Myometrial cell (primary cell): ENCODE measurements around the gene ASPM. TPM values are rescaled to one million over a fixed set of nuclear protein-coding genes. Genes with fewer than 3 reads are reported as not detected.

ENCODE experiments used
- total RNA-seq: library from RNA; depleted of rRNA; stranded (reverse); fragments of >200 nt; gene quantifications from 2 replicates; pipeline ENCODE4 v1.2.3, GENCODE V29; 2015

Gene ASPM
- 30.3 and 46.1 TPM in 2 replicates for total RNA-seq

DNA sequence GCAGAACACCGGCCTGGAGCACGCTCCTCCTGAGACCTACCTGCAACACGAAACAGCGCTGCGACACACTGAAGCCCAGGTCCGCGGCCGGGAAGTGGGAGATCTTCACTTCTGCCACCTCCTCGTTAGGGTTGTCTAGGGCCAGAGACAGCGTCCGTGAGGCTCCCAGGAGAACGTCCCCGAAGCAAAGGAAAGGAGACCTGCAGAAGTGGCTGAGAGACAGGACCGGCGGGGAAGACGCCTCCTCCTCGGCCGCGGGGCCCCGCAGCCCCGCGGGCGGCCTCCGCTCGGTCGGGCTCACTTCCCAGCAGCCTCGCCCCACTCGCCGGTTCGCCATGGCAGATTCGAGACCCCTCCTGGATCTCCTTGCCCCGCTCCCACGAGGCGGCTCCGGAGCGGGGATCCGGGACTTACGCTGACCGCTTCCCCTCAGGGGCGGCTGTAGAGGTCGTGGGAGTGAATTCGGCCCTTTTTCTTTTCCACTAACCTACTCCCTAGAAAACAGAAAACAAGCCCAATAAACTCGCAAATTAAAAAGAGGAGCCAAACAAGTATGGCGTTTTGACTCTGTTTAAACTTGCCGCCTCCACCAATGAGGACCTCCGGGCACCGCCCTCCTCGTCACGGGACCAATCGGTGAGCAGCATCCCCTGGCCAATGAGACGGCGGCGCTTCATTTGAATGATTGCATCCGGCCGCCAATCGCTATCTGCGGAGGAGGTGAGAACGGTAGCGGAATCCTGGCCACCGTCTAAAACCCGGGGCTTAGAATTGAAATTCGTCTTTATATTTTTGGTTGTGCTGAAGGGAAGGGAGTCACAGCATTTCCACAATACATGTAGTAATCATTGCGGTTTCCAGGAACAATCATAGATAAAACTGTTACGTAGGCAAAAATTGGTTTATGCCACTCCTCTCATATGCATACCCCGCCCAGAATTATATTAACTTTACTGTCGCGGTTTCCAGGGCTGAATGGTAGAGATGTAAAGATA, at the start of gene ASPM:
Gene ASPM (minus strand): TSS at position 569 of the 995 bp plus-strand sequence. CDS start 232 bp downstream, at position 337.

GRCh38 chr1:197066719-197067456, 79.6 kb downstream of the ASPM start, which contains the start of gene F13B:
F13B (minus strand) TSS chr1:197067260; CDS start chr1:197067223, 37 bp downstream.

Other genes starting within 250 kb of the ASPM start
- not detected in 2 replicates for gene CFHR2, start 202.9 kb downstream of the ASPM start, total RNA-seq
- not detected in 2 replicates for gene CFHR5, start 169.1 kb downstream of the ASPM start, total RNA-seq
- gene F13B, start 79.4 kb downstream of the ASPM start, total RNA-seq, result not detected in 2 replicates
- 8.1 and 13.6 TPM in 2 replicates for gene ZBTB41, start 54.6 kb upstream of the ASPM start, total RNA-seq
- not detected in 2 replicates for gene CRB1, start 121.6 kb upstream of the ASPM start, total RNA-seq